ENCODE data around the gene LRFN3.
"Not testable (repeated sequence)": the region's sequence is repeated elsewhere in the genome, so short reads cannot be mapped to it uniquely, and the experiment has no call there.

The LRFN3 gene

GRCh38 chr19:35908010-35908441 is 28.1 kb upstream of the LRFN3 start, which contains the start of gene TYROBP:
TYROBP (minus strand) TSS chr19:35908295; CDS start chr19:35908228, 67 bp downstream.
- TF ChIP-seq CTCF (IDR thresholded peaks at IDR 0.05; ENCODE audit: low read depth, low read length), result no peak
- DNase-seq (ENCODE audit: low read depth in 2 of 2), result no peak
- no peak within 1 kb of the TSS for H3K4me3 ChIP-seq (replicated peaks in 1 of 2; ENCODE audit: low read depth in 2 of 2, low read length in 2 of 2)

GRCh38 chr19:35908973-35909683 is 27.0 kb upstream of the LRFN3 start:
- no peak for DNase-seq (ENCODE audit: low read depth in 2 of 2)
- no peak overlapping the region for H3K4me3 ChIP-seq (replicated peaks in 1 of 2; ENCODE audit: low read depth in 2 of 2, low read length in 2 of 2)

GRCh38 chr19:35909684-35910035 is 26.5 kb upstream of the LRFN3 start:
- TF ChIP-seq CTCF (IDR thresholded peaks at IDR 0.05; ENCODE audit: low read depth, low read length), result no peak
- H3K4me3 ChIP-seq (replicated peaks in 1 of 2; ENCODE audit: low read depth in 2 of 2, low read length in 2 of 2), result no peak overlapping the region
- no peak for DNase-seq (ENCODE audit: low read depth in 2 of 2)

More at GRCh38 chr19:35908973-35909683, 27.0 kb upstream of the LRFN3 start:
- TF ChIP-seq CTCF (IDR thresholded peaks at IDR 0.05; ENCODE audit: low read depth, low read length), result no peak

- DNase-seq (ENCODE audit: low read depth in 2 of 2); H3K4me3 ChIP-seq (replicated peaks in 1 of 2; ENCODE audit: low read depth in 2 of 2, low read length in 2 of 2): not testable (repeated sequence)
Measured at GRCh38 chr19:35910355-35910754, 25.8 kb upstream of the LRFN3 start.

GRCh38 chr19:35911173-35911572 is 25.0 kb upstream of the LRFN3 start:
- H3K4me3 ChIP-seq (replicated peaks in 1 of 2; ENCODE audit: low read depth in 2 of 2, low read length in 2 of 2), result no peak overlapping the region
- no peak for TF ChIP-seq CTCF (IDR thresholded peaks at IDR 0.05; ENCODE audit: low read depth, low read length)
- no peak for DNase-seq (ENCODE audit: low read depth in 2 of 2)

- H3K4me3 ChIP-seq (replicated peaks in 1 of 2; ENCODE audit: low read depth in 2 of 2, low read length in 2 of 2), result no peak overlapping the region
- DNase-seq (ENCODE audit: low read depth in 2 of 2), result no peak
- no peak for TF ChIP-seq CTCF (IDR thresholded peaks at IDR 0.05; ENCODE audit: low read depth, low read length)
Measured at GRCh38 chr19:35911790-35912189, 24.4 kb upstream of the LRFN3 start.

GRCh38 chr19:35913589-35913988 is 22.6 kb upstream of the LRFN3 start:
- H3K4me3 ChIP-seq (replicated peaks in 1 of 2; ENCODE audit: low read depth in 2 of 2, low read length in 2 of 2), result no peak overlapping the region
- no peak for TF ChIP-seq CTCF (IDR thresholded peaks at IDR 0.05; ENCODE audit: low read depth, low read length)
- no peak for DNase-seq (ENCODE audit: low read depth in 2 of 2)
